Right ventricle myocardium superior (tissue), 1 donor: ENCODE results near the gene NR1D2. TPM values are rescaled to one million over a fixed set of nuclear protein-coding genes. Genes with fewer than 3 reads are reported as not detected.

Source experiments
- ATAC-seq: fragments of 200-7000 bp; cut with Tn5 transposase; one replicate; pipeline ENCODE4 v1.9.1; 2020; ENCODE audit warnings: mild to moderate bottlenecking; ENCODE audit not compliant: poor library complexity
- DNase-seq: peaks from one replicate; pipeline ENCODE4 v3.0.0-alpha.2; 2020
- intact Hi-C: fragments of 100-400 bp; cut with DNase I; formaldehyde crosslinking; loops from one replicate; pipeline ENCODE4 v1.11.2; 2022
- total RNA-seq: library from RNA; stranded (reverse); fragmentation: NEBNext Ultra II Directional; extraction: Animal tissue kit (Norgen Biotek cat#: 25700); gene quantifications from one replicate; pipeline ENCODE4 v1.2.1, GENCODE V29; 2021
- donor health status: DM: no; HTN: yes; CAD: no; lungs with severe emphysema.

NR1D2 gene
- total RNA-seq, 1 donor from 2014 or later = 47.1 TPM

DNA sequence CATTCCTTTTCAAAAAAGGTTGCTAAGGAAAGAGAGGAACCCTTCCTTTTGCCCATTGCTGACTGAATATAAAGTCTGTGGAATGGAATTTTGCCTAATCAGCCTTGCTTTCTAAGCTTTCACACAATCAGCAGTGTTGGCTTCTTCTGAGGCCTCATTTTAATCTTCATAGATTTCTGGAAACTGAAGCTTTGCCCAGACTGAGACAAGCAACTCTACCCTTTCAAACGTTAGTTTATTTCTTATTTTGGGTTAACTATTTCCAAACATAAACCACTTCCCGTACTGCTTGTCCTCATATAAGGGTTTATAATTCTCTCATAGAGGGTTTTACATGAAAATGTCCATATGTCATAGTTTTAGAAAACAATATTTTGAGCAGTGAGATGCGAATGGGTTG is 82.9 kb downstream of the NR1D2 start:
- no peak for ATAC-seq
- DNase-seq = no peak
- intact Hi-C loops = no loop called here

Other genes starting within 250 kb of the NR1D2 start
- gene UBE2E1, start 139.3 kb upstream of the NR1D2 start, total RNA-seq = 69.9 TPM
- gene NKIRAS1, start 28.3 kb upstream of the NR1D2 start, total RNA-seq = 21.2 TPM
- 878 TPM for gene RPL15, start 28.2 kb upstream of the NR1D2 start, total RNA-seq